Measurements from ENCODE around the gene CCR3. TPM values are rescaled to one million over a fixed set of nuclear protein-coding genes. Genes with fewer than 3 reads are reported as not detected.

CCR3 gene
- total RNA-seq, 1 donor from 2014 or later: not detected

DNA sequence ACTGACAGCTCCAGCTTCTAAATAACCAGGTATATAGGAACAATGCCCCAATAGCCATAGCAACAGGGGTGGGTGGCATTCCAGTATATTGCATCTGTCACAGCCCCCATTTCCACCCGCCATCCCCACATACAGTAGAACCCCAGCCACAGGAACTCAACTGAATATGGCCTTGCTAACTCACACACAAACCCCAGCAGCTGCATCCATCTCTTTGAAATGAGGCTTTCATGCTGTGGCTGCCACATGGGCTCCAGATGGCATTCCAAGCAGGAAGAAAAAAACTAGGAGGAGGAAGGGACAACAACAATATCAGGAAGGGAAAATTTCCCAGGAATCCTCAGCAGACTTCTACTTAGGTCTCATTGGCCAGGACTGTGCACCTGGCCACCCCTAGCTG is 54.6 kb downstream of the CCR3 start:
- Mint-ChIP-seq H3K36me3 (ENCODE audit: low read depth, unreplicated experiment) (peaks cover 4% of the 10 kb centered on the region), H3K27ac (ENCODE audit: unreplicated experiment) (no peak overlapping the region), H3K4me3 (ENCODE audit: unreplicated experiment) (peak overlapping the region; percentile 8), H3K9me3 (ENCODE audit: unreplicated experiment) (no peaks in the 10 kb centered on the region), H3K4me1 (ENCODE audit: unreplicated experiment) (peaks cover 8% of the 10 kb centered on the region), H3K27me3 (ENCODE audit: unreplicated experiment) (peaks cover 2% of the 10 kb centered on the region)
- TF ChIP-seq, protein P1, sequence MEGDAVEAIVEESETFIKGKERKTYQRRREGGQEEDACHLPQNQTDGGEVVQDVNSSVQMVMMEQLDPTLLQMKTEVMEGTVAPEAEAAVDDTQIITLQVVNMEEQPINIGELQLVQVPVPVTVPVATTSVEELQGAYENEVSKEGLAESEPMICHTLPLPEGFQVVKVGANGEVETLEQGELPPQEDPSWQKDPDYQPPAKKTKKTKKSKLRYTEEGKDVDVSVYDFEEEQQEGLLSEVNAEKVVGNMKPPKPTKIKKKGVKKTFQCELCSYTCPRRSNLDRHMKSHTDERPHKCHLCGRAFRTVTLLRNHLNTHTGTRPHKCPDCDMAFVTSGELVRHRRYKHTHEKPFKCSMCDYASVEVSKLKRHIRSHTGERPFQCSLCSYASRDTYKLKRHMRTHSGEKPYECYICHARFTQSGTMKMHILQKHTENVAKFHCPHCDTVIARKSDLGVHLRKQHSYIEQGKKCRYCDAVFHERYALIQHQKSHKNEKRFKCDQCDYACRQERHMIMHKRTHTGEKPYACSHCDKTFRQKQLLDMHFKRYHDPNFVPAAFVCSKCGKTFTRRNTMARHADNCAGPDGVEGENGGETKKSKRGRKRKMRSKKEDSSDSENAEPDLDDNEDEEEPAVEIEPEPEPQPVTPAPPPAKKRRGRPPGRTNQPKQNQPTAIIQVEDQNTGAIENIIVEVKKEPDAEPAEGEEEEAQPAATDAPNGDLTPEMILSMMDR (IDR thresholded peaks at IDR 0.05; ENCODE audit: unreplicated experiment): no peak
- DNase-seq (ENCODE audit: low spot score): no peak

DNA sequence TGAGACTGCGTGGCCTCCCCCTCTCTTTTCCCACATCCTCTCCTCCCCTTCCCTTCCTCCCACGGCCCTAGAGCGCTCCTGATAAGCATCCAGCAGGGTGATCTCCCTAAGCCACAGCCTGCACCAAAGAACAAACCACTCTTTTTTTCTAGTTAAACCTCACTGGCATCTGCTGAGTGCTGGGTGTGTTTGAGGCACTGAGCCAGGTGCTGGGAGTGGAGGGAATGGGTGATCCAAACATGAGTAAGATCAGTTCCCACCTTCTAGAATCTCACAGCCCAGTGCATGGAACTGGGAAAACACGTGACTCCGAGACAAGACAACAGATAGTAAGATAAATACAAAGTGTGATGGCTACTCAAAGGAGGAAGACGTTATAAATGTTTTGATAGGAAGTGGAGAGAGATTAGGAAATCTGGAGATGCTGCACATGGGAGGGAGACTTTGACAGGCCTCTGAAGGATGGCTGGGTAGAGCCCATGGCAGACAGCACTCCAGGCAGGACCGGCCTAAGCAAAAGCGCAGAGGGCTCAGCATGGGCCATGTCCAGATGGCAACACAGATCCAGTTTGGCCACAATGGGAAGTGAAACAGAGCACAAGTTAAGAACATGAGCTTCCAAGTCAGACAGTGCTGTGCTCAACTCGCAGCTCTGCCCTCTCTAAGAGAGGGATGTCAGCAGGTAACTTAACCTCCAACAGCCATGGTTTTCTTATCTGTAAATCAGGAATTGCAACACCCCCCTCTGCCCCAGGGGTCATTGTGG is 55.6 kb downstream of the CCR3 start:
- peaks cover 8% of the 10 kb centered on the region for H3K4me1 Mint-ChIP-seq (ENCODE audit: unreplicated experiment)
- H3K27ac Mint-ChIP-seq (ENCODE audit: unreplicated experiment): peak overlapping the region; percentile 54
- H3K36me3 Mint-ChIP-seq (ENCODE audit: low read depth, unreplicated experiment): peaks cover 4% of the 10 kb centered on the region
- peak overlapping the region; percentile 58 for H3K4me3 Mint-ChIP-seq (ENCODE audit: unreplicated experiment)
- H3K27me3 Mint-ChIP-seq (ENCODE audit: unreplicated experiment): peaks cover 2% of the 10 kb centered on the region
- no peaks in the 10 kb centered on the region for H3K9me3 Mint-ChIP-seq (ENCODE audit: unreplicated experiment)
- TF ChIP-seq, protein P1 (IDR thresholded peaks at IDR 0.05; ENCODE audit: unreplicated experiment): no peak
- DNase-seq (ENCODE audit: low spot score): no peak

DNA sequence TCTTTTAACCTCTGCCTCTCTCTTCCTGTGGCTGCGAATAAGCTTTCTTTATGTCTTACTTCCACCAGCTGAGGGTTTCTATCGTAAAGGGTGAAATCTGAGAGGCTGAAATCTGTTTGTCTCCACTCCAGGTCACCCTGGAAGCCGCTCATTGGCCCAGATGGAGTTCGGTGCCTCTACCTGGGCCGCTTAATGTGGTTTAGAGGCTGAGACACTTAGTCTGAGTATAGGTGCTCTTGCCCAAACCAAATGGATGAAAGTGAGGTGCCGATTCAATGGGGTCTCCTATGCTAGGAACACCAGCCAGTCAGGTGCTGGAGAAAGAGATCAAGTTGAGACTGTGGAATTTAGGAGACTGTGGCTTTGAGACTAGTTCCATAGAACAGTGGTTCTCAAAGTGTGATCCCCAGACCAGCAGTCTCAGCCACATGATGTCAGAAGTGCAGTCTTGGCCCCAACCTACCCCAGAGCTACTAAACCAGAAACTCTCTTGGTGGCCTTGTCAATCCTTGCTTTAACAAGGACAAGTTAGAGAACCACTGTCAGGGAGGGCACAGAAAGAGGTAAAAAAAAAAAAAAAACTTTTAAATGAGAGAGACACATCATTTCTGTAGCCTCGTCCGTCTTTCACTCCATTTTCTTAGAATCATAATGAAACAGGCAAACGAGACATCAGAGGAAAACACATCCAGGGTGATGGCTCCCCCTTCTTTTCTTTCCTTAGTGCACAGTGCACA is 56.8 kb downstream of the CCR3 start:
- TF ChIP-seq, protein P1 (IDR thresholded peaks at IDR 0.05; ENCODE audit: unreplicated experiment): no peak
- Mint-ChIP-seq H3K4me3 (ENCODE audit: unreplicated experiment) (no peak overlapping the region), H3K4me1 (ENCODE audit: unreplicated experiment) (peaks cover 8% of the 10 kb centered on the region), H3K9me3 (ENCODE audit: unreplicated experiment) (no peaks in the 10 kb centered on the region), H3K36me3 (ENCODE audit: low read depth, unreplicated experiment) (peaks cover 4% of the 10 kb centered on the region), H3K27me3 (ENCODE audit: unreplicated experiment) (peaks cover 2% of the 10 kb centered on the region), H3K27ac (ENCODE audit: unreplicated experiment) (no peak overlapping the region)
- no peak for DNase-seq (ENCODE audit: low spot score)

DNA sequence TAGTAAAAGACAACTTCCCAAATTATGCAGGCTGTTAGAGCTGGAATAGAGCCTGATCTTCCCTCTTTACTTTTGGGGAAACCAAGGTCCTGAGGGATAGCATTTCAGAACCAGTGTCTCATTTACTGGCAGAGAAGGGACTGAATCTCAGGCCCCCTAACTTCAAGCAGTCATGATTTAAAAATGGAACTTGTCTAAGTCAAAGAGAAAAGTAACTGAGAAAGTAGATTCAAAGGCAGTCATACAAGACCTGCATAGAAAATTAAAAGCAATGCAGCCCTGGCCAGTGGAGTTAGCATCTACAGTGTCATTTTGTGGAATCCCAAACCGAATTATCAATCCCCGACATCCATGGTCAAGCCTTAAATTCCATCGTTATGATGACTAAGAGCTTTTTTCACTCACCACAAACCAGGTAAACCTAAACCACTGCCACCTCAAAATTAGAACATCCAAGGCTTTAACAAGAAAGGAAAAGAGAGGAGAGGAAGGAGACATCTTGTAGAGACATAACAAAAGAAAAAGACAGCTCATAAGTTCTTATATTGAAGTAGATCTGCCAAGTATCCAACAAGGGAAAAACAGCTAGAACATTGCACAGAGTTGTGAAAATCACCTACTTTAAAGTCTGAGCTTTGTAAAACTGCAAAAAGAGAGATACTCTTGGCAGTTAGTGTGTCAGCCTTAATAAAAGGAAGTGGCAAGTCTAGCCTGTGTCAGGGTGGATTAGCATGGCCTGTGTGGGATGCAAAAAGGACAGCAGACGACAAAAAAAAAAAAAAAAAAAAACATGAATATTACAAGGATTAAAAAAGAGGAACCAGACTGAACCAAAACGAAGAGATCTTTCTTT is 57.6 kb downstream of the CCR3 start:
- TF ChIP-seq, protein P1 (IDR thresholded peaks at IDR 0.05; ENCODE audit: unreplicated experiment): no peak
- H3K9me3 Mint-ChIP-seq (ENCODE audit: unreplicated experiment): no peaks in the 10 kb centered on the region
- H3K27me3 Mint-ChIP-seq (ENCODE audit: unreplicated experiment): peaks cover 2% of the 10 kb centered on the region
- no peak overlapping the region for H3K4me3 Mint-ChIP-seq (ENCODE audit: unreplicated experiment)
- peaks cover 8% of the 10 kb centered on the region for H3K4me1 Mint-ChIP-seq (ENCODE audit: unreplicated experiment)
- no peak overlapping the region for H3K27ac Mint-ChIP-seq (ENCODE audit: unreplicated experiment)
- H3K36me3 Mint-ChIP-seq (ENCODE audit: low read depth, unreplicated experiment): peaks cover 4% of the 10 kb centered on the region
- DNase-seq (ENCODE audit: low spot score): no peak
